Hematopoietic multipotent progenitor cell treated with erythropoietin and hydrocortisone succinate and interleukin-3 and kit ligand, for 17 days (in vitro differentiated cells): ENCODE data around the gene CTNNBL1.
"Not testable (repeated sequence)": the region's sequence is repeated elsewhere in the genome, so short reads cannot be mapped to it uniquely, and the experiment has no call there.

ENCODE experiments used
- DNase-seq: peaks from one replicate; pipeline ENCODE4 v3.0.0-alpha.2; 2015; ENCODE audit warnings: low spot score

Gene CTNNBL1

GRCh38 chr20:37853823-37854375 lies 160.1 kb downstream of the CTNNBL1 start:
- DNase-seq: no peak

DNA sequence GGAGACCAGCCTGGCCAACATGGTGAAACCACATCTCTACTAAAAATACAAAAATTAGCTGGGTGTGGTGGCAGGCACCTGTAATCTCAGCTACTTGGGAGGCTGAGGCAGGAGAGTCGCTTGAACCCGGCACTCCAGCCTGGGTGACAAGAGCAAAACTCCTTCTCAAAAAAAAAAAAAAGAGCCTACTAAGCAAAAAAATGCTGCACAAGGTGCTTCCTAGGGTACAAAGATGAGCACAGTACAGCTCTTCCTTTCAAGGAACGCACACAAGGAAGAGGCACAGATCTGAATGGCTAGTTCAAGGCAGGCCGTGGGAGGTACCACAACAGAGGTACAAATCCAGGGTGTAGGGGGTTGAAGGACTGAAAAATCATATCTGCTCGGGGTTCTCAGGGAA lies 162.2 kb downstream of the CTNNBL1 start:
- not testable (repeated sequence) for DNase-seq

DNA sequence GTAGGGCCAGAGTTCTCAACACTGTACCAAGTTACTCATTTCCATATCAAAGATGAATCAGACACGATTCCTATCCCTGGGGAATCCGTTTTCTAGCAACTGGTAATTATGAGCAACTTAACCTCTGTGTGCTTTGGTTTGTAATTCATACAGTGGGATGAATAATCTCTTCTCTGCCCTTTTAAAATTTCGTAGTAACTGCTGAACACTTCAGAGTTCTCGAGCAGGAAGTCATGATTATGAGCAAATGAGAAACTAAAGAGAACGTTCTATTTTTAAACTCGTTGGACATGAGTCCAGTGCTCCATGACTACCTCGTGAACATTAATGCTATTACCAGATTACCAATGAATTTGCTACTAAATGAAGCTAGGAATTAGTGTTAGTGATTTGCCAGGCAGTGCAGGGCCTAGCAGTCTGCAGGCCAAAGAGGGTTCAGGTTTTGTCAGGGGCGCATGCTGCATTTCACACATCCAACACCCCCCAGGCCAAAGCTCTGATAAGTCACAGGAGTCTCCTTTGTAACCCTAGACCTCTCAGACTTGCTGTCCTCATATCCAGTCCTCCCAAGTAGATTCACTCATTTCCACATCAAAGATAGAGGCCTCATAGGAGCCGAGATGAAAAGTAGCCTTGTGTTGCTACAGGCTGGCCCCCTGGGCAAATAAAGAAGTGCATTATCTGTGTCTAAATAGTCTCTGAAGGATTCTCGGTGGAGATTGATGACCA lies 163.3 kb downstream of the CTNNBL1 start:
- DNase-seq: no peak

DNA sequence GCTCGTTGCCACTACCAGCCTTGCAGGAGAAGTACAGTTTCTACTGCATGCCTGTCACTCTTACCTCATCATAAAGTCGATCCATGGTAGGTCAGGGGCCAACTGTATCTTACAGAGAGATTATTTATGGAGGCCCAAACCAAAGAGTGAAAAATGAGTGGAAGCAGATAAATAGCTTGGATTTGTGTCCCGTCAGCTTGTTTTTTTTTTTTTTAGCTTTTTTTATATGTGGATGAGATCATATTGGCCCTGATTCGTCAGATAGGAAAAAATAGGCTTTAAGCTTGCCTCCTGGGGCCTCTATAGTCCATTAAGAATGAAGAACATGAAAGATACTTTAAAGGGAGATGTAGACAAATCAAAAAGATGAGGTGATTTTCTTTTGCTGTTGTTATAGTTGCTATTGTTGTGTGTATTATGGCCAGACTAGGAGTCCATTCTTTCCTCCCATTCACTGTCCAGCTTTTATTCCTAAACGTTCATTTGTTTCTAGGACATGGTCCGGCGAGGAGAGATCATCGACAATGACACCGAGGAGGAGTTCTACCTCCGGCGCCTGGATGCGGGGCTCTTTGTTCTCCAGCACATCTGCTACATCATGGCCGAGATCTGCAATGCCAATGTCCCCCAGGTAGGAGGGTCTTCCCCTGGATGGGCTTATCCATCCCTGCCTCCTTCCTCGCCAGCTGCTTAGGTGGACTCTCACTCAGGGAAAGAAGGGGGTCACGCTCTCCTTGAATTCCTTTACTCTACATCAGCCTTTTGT lies 165.8 kb downstream of the CTNNBL1 start:
- DNase-seq: no peak

GRCh38 chr20:37863289-37863688 lies 169.5 kb downstream of the CTNNBL1 start:
- DNase-seq: no peak

DNA sequence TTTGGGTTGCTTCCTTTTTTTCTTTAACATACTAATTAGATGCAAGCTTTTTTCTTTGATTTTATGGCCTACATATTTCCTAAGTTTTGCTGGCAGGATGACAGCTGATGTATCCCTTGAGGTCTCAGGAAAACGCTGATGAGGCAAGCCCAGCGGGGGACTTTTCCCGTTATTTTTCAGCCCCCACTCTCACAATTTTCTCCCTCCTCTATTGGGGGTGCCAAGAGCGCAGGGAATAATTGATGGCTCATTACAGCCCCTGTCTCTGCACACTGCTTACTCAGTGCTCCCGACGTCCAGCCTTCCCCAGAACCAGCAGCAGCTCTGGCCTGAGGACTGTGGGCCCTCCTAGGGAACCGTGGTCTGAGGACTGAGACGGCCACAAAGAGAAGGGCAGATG lies 170.5 kb downstream of the CTNNBL1 start:
- no peak for DNase-seq

DNA sequence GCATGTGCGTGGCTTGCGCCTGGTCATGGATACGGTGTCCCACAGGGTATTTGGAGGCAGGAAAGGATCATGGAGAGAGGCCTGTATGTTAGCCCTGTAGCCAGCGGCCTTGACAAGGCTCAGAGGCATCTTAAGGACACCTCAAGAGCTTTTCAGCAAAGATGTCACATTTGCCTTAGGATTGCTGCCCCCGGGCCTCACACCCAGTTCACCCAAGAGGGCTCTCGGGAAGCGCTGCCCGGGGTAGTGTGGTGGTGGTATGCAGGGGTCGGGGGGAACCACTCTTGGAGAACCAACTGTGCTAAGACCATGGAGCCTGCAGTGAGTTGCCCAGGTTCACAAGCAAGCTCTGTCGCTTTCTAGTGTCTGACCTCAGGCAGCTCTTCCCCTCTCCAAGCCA lies 172.2 kb downstream of the CTNNBL1 start:
- DNase-seq: no peak

DNA sequence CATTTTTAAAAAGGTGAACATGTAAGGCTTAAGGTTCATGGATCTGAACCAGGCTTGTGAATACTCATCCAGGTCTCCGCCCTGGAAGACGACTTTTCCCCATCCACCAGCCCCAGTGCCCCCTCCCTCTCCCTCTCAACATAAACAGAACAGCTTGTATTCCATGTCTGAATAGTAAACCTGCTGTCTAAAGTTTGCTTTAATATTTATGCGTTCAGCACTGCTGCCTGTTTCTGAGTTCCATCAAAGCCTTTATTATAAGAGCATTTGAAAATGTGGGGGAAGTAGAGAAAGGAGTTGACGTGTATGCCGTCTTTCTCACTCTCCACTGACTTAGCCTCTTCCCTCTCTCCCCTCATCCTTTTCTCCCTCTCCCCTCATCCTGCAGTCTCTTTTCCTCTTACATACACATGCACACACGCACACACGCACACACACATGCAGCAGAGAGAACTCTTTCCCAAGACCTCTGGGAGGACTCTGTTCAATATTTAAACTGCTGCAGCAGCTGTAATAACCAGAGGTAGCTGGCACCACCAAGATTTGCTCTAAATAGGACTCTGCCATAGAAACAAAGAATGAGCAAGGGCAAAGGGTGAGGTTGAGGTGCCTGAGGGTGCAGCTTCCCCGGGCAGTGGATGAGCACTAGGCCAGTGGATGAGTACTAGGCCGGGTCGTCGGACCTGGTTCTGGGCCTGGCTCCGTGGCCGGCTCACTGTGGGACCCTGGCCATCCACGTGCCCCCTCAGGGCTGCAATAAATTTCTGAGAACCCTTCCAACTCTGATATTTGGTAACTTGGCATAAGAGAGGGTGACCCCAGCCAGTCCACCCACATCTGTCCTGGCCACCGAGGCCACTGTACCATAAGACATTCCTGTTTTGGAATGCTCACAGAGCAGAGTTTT lies 173.7 kb downstream of the CTNNBL1 start:
- DNase-seq: no peak

- DNase-seq: no peak
Observed at GRCh38 chr20:37868851-37869333, 175.1 kb downstream of the CTNNBL1 start.

GRCh38 chr20:37869334-37869861 lies 175.6 kb downstream of the CTNNBL1 start:
- DNase-seq: no peak

- DNase-seq: no peak
Observed at GRCh38 chr20:37870294-37870693, 176.5 kb downstream of the CTNNBL1 start.

GRCh38 chr20:37871751-37872150 lies 177.9 kb downstream of the CTNNBL1 start:
- DNase-seq: no peak

GRCh38 chr20:37872161-37872560 lies 178.3 kb downstream of the CTNNBL1 start:
- DNase-seq: no peak

DNA sequence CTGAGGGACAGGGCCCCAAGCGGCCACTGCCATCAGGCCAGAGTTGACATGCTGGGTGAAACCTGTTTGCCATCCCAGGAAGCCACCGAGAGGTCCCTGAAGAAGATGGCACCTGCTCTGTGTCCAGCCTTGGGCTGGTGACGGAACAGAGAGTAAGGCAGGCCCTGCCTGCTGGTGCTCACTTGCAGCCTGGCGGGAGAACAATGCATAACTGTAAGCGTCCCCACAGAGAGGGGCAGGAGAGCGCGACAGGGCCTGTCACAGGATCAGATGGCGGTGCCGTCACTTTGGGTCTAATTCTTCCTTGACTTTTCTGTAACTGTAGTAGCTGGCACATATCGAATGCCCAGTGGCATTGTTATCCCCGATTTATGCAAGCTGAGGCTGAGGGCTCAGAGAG lies 180.1 kb downstream of the CTNNBL1 start:
- DNase-seq: no peak

GRCh38 chr20:37875460-37876175 lies 181.8 kb downstream of the CTNNBL1 start:
- DNase-seq: no peak

DNA sequence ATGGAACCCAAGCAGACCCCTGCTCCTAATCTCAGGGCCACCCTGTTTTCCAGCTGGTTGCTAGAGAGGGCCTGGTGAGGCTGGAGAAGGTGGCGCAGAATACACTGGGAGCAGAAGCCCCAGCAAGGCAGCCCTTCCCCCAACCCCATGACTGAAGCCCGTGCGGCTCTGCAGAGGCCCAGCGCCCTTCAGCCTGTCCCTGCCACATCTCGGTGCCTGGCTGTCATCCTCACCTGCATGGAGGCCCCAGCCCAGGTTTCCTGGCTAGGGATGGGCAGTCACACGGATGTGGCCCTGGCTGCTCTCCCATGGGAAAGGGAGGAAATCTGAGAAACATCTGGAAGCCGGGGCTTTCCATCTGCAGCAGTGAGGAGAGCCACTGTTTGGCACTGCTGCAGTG lies 183.0 kb downstream of the CTNNBL1 start:
- no peak for DNase-seq

- DNase-seq: no peak
Observed at GRCh38 chr20:37877832-37878772, 184.3 kb downstream of the CTNNBL1 start.

DNA sequence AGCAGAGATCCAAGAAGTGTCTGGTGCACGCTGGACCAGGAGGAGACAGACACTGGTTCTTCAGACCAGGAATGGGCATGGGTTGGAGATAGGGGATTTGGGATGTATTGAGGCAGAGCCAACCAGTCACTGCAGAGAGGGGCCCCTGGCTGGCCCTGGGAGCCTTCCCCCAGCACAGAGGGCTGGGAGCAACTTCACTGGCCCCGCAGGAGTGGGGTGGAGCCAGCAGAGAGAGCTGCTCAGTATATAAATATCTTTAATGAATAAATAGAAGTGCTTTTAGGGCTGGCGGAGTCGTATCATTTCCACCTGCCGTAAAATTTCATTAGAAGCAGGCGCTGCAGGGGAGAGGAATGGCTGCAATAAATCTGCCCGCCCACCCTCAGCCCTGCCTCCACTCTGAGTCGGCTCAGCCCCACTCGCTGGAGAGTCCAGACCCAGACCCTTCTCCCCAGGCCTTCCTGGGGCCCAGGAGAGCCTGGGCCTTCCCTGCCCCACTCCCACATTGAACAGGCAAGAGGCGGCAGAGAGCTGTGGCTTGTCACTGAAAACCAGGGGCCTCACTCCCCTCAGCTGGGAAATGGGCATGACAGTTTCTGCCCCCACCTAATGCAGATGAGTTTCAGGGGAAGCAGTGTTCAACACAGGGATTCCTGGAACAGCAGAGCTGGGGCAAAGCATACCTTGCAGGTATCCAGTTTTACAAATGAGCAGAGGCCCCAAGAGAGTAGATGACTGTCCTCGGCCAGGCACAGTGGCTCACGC lies 185.2 kb downstream of the CTNNBL1 start:
- DNase-seq: no peak

- DNase-seq: no peak
Observed at GRCh38 chr20:37879843-37880242, 186.0 kb downstream of the CTNNBL1 start.
